ENCODE data around the gene FAM120B.
"Not testable (repeated sequence)": the region's sequence is repeated elsewhere in the genome, so short reads cannot be mapped to it uniquely, and the experiment has no call there.

Gene FAM120B

DNA sequence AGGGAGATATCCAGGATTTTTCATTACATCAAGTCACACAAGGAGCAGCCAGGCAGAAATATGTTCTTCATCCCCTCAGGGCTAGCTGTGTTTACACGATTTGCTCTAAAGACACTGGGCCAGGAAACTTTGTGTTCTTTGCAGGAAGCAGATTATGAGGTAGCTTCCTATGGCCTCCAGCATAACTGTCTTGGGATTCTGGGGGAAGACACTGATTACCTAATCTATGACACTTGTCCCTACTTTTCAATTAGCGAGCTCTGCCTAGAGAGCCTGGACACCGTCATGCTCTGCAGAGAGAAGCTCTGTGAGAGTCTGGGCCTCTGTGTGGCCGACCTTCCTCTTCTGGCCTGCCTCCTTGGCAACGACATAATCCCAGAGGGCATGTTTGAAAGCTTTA is 11.2 kb downstream of the FAM120B start:
- Mint-ChIP-seq H3K9me3 (no peaks in the 10 kb centered on the region), H3K27ac (no peak overlapping the region), H3K4me3 (no peak overlapping the region), H3K27me3 (ENCODE audit: low read depth) (no peaks in the 10 kb centered on the region), H3K36me3 (ENCODE audit: low read depth) (peaks cover 37% of the 10 kb centered on the region), H3K4me1 (ENCODE audit: low read depth) (peaks cover 16% of the 10 kb centered on the region)

DNA sequence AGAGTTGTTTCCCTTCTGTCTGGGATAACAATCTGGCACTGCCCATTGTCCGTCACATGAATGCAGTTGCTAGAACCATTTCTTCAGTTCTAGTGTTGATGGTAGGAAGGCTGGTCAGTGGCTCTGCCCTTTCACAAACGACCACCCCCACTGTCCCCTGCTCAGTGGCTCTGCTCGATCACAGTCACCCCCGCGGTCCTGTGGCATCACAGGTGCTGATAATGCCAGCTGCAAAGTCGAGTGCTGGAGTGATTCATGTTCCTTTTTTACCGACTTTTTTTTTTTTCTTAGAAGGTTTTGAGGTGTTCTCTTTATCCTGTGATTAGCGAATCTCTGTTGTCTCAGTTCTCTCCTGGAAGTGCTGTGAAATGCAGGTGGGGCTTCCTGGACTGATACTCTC is 22.8 kb downstream of the FAM120B start:
- H3K4me3 Mint-ChIP-seq: no peak overlapping the region
- peaks cover 35% of the 10 kb centered on the region for H3K36me3 Mint-ChIP-seq (ENCODE audit: low read depth)
- H3K27ac Mint-ChIP-seq: no peak overlapping the region
- no peaks in the 10 kb centered on the region for H3K27me3 Mint-ChIP-seq (ENCODE audit: low read depth)
- H3K4me1 Mint-ChIP-seq (ENCODE audit: low read depth): no peaks in the 10 kb centered on the region
- no peaks in the 10 kb centered on the region for H3K9me3 Mint-ChIP-seq

DNA sequence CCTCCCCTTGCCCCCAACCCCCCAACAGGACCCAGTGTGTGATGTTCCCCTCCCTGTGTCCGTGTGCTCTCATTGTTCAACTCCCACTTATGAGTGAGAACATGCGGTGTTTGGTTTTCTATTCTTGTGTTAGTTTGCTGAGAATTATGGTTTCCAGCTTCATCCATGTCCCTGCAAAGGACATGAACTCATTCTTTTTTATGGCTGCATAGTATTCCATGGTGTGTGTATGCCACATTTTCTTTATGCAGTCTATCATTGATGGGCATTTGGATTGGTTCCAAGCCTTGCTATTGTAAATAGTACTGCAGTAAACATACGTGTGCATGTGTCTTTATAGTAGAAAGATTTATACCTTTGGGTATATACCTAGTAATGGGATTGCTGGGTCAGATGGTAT is 28.6 kb downstream of the FAM120B start:
- H3K27ac Mint-ChIP-seq; H3K27me3 Mint-ChIP-seq (ENCODE audit: low read depth); H3K4me3 Mint-ChIP-seq; H3K9me3 Mint-ChIP-seq; H3K4me1 Mint-ChIP-seq (ENCODE audit: low read depth): not testable (repeated sequence)
- peaks cover 41% of the 10 kb centered on the region for H3K36me3 Mint-ChIP-seq (ENCODE audit: low read depth)

DNA sequence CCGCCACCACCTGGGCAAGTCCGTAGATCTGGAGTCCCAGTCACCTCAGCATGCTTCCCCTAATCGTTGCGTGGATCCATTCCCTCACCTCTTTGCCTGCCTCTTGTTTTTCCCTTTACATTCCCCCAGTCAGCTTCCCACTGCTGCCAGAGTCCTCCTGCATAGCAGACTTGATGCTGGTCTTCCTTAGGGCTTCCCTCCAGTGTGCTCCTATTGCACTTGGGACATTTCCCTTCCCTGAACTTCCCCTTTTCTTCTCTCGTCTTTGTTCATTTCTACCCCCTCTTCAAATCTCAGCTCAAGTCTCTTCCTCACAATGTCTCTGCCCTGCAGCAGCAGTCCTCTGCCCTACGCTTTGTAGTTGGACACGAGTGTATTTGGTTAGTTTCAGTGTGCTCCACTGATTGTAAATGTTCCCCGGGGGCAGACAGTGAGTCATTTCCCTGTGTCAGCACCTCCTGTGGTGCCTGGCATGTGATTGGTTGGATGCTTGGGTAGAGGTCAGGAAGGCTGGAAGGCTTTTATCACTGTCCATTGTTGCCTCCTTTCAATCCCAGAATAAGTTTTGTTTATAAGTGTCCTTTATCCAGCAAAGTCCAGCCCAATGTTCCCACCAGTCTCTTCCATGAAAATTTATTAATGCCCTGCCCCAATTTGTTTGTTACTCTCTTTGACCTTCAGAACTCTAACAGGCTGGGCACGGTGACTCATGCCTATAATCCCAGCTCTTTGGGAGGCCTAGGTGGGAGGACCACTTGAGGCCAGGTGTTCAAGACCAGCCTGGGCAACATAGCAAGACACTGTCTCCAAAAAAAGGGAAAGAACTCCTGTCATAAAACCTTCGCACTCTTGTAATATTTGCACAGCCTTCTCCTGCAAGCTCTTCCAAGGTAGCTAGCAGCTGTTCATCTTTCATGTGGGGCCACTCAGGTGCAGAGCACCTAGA is 38.3 kb downstream of the FAM120B start:
- peaks cover 28% of the 10 kb centered on the region for H3K36me3 Mint-ChIP-seq (ENCODE audit: low read depth)
- no peaks in the 10 kb centered on the region for H3K27me3 Mint-ChIP-seq (ENCODE audit: low read depth)
- peak overlapping the region; percentile 40 for H3K4me3 Mint-ChIP-seq
- peak overlapping the region; percentile 66 for H3K27ac Mint-ChIP-seq
- H3K9me3 Mint-ChIP-seq: peaks cover 4% of the 10 kb centered on the region
- H3K4me1 Mint-ChIP-seq (ENCODE audit: low read depth): peaks cover 28% of the 10 kb centered on the region

DNA sequence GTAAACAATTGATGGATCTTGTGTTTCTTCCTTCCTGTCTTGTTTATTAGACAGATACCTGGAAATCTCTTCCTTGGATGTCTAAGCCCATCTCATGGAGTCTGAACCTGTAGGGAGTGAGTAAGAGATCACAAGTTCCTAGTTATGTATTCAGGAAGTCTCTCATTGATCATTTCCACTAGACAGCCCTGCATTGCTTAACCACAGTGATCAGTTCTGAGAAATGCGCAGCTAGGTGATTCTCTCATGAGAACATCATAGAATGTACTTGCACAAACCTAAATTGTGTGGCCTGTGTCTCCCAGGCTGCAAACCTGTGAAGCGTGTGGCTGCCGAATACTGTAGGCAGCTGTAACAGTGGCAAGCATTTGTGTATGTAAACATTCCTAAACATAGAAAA is 39.1 kb downstream of the FAM120B start:
- Mint-ChIP-seq H3K9me3 (peaks cover 4% of the 10 kb centered on the region), H3K4me3 (peak overlapping the region; percentile 40), H3K27me3 (ENCODE audit: low read depth) (no peaks in the 10 kb centered on the region), H3K27ac (peak overlapping the region; percentile 64), H3K4me1 (ENCODE audit: low read depth) (peaks cover 28% of the 10 kb centered on the region), H3K36me3 (ENCODE audit: low read depth) (peaks cover 36% of the 10 kb centered on the region)

DNA sequence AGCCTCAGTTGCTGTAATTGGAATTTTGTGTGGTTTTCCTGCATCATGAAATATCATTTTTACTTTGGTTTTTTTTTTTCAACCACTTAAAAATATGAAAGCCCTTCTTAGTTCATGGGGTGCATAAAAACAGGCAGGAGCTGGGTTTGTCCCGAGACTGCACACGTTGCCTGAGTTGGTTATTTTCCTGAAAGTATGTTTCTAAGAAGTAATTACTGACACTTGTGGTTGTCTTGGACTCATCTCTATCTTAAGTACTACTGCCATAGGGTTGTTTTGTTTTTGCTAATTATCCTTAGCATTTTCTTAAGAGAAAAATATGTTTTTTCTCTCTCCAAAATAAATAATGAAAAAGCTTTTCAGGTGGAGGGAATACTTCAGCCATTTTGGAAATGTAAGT is 40.1 kb downstream of the FAM120B start:
- H3K9me3 Mint-ChIP-seq: peaks cover 12% of the 10 kb centered on the region
- peaks cover 45% of the 10 kb centered on the region for H3K36me3 Mint-ChIP-seq (ENCODE audit: low read depth)
- no peak overlapping the region for H3K4me3 Mint-ChIP-seq
- H3K27me3 Mint-ChIP-seq (ENCODE audit: low read depth): no peaks in the 10 kb centered on the region
- peaks cover 28% of the 10 kb centered on the region for H3K4me1 Mint-ChIP-seq (ENCODE audit: low read depth)
- peak overlapping the region; percentile 73 for H3K27ac Mint-ChIP-seq

DNA sequence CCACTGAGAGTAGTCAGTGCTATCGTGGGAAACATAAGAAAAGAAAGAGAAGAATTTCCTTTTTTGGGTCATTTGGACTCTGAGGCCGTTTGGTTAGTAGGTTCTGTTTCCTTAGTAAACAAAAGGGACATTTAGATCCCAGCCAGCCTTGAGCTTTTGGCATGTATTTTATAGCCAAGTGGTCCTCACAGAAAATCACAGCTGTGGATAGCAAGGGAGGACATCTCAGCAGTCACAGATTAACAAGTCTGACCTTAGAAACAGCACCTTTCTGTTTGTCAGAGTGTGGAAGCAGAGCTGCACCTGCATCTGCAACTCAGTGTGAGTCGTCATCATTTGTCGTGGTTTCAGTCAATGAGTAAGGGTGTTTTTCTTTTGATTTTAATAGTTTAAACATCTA is 40.5 kb downstream of the FAM120B start:
- H3K9me3 Mint-ChIP-seq: peaks cover 17% of the 10 kb centered on the region
- peak overlapping the region; percentile 73 for H3K27ac Mint-ChIP-seq
- H3K4me1 Mint-ChIP-seq (ENCODE audit: low read depth): peaks cover 28% of the 10 kb centered on the region
- peaks cover 49% of the 10 kb centered on the region for H3K36me3 Mint-ChIP-seq (ENCODE audit: low read depth)
- H3K4me3 Mint-ChIP-seq: no peak overlapping the region
- H3K27me3 Mint-ChIP-seq (ENCODE audit: low read depth): no peaks in the 10 kb centered on the region

DNA sequence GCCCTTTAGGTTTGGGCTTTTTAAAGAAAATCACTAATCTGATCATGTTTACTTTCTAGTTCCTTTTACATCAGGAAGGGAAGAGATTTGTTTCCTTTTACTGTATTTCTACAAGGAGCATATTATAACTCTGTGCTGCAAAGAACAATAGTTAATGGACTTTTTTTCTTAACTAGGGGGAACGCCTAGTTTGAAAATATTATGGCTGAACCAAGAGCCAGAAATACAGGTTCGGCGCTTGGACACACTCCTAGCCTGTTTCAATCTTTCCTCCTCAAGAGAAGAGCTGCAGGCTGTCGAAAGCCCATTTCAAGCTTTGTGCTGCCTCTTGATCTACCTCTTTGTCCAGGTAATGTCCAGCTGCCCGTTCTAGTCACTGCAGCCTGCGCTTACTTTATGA is 41.4 kb downstream of the FAM120B start:
- H3K36me3 Mint-ChIP-seq (ENCODE audit: low read depth): peaks cover 57% of the 10 kb centered on the region
- no peak overlapping the region for H3K4me3 Mint-ChIP-seq
- H3K27me3 Mint-ChIP-seq (ENCODE audit: low read depth): no peaks in the 10 kb centered on the region
- H3K9me3 Mint-ChIP-seq: peaks cover 26% of the 10 kb centered on the region
- H3K27ac Mint-ChIP-seq: no peak overlapping the region
- H3K4me1 Mint-ChIP-seq (ENCODE audit: low read depth): peaks cover 28% of the 10 kb centered on the region

DNA sequence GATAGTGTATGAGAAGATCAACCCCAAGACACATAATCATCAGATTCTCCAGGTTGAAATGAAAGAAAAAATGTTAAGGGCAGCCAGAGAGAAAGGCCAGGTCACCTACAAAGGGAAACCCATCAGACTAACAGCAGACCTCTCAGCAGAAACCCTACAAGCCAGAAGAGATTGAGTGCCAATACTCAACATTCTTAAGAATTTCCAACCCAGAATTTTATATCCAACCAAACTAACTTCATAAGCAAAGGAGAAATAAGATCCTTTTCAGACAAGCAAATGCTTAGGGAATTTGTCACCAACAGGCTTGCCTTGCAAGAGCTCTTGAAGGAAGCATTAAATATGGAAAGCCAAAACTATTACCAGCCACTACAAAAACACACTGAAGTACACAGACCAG is 44.9 kb downstream of the FAM120B start:
- H3K4me1 Mint-ChIP-seq (ENCODE audit: low read depth); H3K4me3 Mint-ChIP-seq; H3K27me3 Mint-ChIP-seq (ENCODE audit: low read depth); H3K27ac Mint-ChIP-seq: not testable (repeated sequence)
- Mint-ChIP-seq H3K9me3 (peaks cover 33% of the 10 kb centered on the region), H3K36me3 (ENCODE audit: low read depth) (peaks cover 50% of the 10 kb centered on the region)

DNA sequence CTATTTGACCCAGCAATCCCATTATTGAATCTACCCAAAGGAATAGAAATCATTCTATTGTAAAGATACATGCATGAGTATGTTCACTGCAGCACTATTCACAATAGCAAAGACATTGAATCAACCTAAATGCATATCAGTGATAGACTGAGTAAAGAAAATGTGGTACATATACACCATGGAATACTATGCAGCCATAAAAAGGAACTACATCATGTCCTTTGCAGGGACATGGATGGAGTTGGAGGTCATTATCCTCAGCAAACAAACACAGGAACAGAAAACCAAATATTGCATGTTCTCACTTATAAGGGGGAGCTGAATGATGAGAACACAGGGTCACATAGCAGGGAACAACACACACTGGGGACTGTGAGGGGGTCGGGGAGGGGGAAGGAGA is 48.6 kb downstream of the FAM120B start:
- H3K27me3 Mint-ChIP-seq (ENCODE audit: low read depth); H3K4me1 Mint-ChIP-seq (ENCODE audit: low read depth); H3K27ac Mint-ChIP-seq; H3K4me3 Mint-ChIP-seq: not testable (repeated sequence)
- Mint-ChIP-seq H3K36me3 (ENCODE audit: low read depth) (peaks cover 38% of the 10 kb centered on the region), H3K9me3 (peaks cover 29% of the 10 kb centered on the region)

DNA sequence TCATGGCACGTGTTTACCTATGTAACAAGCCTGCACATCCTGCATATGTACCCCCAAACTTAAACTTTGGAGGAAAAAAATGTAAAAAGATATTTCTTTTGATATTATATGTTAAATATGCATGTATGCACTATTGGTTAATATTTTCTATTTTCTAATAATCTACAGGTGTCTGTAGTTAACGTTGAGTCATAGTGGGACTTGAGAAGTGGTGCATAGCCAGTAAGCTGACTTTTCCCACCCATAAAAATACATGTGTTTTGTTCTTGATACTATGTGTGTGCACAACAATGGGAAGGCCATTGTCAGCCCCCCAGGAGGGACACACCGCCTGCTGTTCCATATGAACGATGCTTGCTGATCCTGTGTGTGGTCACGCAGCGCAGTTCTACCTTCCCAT is 49.1 kb downstream of the FAM120B start:
- no peak overlapping the region for H3K4me3 Mint-ChIP-seq
- H3K4me1 Mint-ChIP-seq (ENCODE audit: low read depth): no peaks in the 10 kb centered on the region
- no peaks in the 10 kb centered on the region for H3K27me3 Mint-ChIP-seq (ENCODE audit: low read depth)
- no peak overlapping the region for H3K27ac Mint-ChIP-seq
- peaks cover 29% of the 10 kb centered on the region for H3K9me3 Mint-ChIP-seq
- peaks cover 33% of the 10 kb centered on the region for H3K36me3 Mint-ChIP-seq (ENCODE audit: low read depth)

DNA sequence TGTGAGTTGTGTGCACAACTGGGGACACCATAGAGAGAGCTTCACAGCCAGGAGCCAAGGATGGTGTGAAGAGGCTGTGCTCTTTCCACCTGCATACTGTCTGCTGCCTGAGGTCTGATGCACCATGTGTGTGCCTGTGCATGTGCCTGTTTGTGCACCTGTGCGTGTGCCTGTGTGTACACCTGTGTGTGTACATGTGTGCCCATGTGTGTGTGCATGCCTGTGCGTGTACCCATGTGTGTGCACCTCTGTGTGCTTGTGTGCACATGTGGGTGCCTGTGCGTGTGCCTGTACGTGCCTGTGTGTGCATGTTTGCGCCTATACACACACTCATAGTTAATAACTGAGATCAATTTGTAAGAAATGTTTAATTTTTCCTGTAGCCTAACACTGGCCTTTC is 51.3 kb downstream of the FAM120B start:
- Mint-ChIP-seq H3K4me3 (no peak overlapping the region), H3K9me3 (peaks cover 9% of the 10 kb centered on the region), H3K36me3 (ENCODE audit: low read depth) (peaks cover 13% of the 10 kb centered on the region)

DNA sequence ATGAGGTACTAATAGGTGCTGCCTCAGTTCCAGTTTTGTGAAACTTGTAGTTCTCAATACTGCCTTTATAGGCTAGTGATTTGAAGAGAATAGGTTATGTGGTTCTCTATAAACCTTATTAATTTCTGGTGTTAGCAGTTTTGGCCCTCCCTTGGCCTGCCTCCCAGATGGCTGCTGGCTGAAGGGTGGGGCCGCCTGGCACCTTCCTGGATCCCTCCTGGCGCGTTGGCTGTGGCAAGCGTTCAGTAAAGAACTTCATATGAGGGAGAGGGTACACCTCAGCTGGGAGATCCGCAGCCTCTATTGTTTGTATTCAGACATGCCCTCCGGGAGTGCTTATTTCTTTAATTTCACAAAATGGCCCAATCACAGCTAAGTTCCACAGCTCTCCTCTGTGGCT is 51.9 kb downstream of the FAM120B start:
- peaks cover 2% of the 10 kb centered on the region for H3K9me3 Mint-ChIP-seq
- H3K36me3 Mint-ChIP-seq (ENCODE audit: low read depth): peaks cover 10% of the 10 kb centered on the region
- H3K27ac Mint-ChIP-seq: no peak overlapping the region
- H3K4me3 Mint-ChIP-seq: no peak overlapping the region
- peaks cover 2% of the 10 kb centered on the region for H3K4me1 Mint-ChIP-seq (ENCODE audit: low read depth)
- no peaks in the 10 kb centered on the region for H3K27me3 Mint-ChIP-seq (ENCODE audit: low read depth)

More for the DNA sequence above, 51.3 kb downstream of the FAM120B start:
- Mint-ChIP-seq H3K27ac (no peak overlapping the region), H3K27me3 (ENCODE audit: low read depth) (no peaks in the 10 kb centered on the region), H3K4me1 (ENCODE audit: low read depth) (peaks cover 2% of the 10 kb centered on the region)

DNA sequence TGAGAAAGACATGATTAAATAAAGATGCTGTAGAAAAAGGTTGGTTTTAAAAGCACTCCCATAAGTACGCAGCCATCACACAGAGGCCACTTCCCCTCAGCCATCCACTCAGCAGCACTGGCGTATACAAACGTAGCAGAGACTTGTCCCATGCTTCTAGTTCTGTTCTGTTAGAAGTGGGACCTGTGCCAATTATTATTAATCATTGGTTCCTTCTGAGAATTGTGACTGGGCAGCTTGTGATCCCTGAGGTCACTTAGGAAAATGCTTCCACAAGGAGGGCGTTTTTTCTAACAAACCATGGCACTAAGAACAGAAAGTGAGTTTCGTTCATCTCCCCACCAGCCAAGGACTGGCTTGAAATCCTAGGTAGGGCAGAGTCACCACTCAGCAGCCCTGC is 53.9 kb downstream of the FAM120B start:
- no peak overlapping the region for H3K27ac Mint-ChIP-seq
- H3K4me1 Mint-ChIP-seq (ENCODE audit: low read depth): peaks cover 2% of the 10 kb centered on the region
- H3K4me3 Mint-ChIP-seq: no peak overlapping the region
- peaks cover 9% of the 10 kb centered on the region for H3K36me3 Mint-ChIP-seq (ENCODE audit: low read depth)
- no peaks in the 10 kb centered on the region for H3K27me3 Mint-ChIP-seq (ENCODE audit: low read depth)
- H3K9me3 Mint-ChIP-seq: no peaks in the 10 kb centered on the region

DNA sequence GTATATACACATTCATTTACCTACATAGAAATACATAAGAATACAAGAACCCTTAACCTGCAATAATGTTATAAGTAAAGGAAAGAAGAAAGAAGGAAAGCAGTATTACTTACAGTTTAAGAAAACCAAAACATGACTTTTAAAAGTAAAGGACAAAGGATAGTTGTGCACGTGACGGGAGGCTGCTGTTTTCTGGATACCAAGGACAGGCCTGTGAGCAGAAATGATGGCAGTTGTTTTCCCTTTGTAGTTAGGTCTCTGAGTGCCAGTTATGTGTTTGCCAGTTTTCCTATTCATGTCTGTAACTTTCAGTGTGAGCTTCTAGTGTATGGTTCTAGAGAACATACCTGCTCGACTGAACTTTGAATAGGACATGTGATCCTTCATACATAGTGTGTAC is 54.8 kb downstream of the FAM120B start:
- Mint-ChIP-seq H3K4me1 (ENCODE audit: low read depth) (peaks cover 2% of the 10 kb centered on the region), H3K9me3 (no peaks in the 10 kb centered on the region), H3K4me3 (no peak overlapping the region), H3K27ac (no peak overlapping the region), H3K27me3 (ENCODE audit: low read depth) (no peaks in the 10 kb centered on the region), H3K36me3 (ENCODE audit: low read depth) (peaks cover 9% of the 10 kb centered on the region)

Data from T-helper 1 cell treated with Interleukin-12 subunit alpha and Interleukin-12 subunit beta and Interleukin-4 antibody, amounts not matched to agents 30 μg/mL and 1 μg/mL, for 36 hours (primary cell).